NOMO-1 (cell line): ENCODE measurements around the gene CST7.
A peak's percentile ranks its signal among the peaks of the same experiment; 100 is the strongest.

ENCODE experiments used
- DNase-seq, 2 experiments: peaks; one replicate each; lab custom pipeline; 2025; ENCODE audit not compliant: unreplicated experiment in 2 of 2; lab: John Stamatoyannopoulos, UW

Gene CST7

DNA sequence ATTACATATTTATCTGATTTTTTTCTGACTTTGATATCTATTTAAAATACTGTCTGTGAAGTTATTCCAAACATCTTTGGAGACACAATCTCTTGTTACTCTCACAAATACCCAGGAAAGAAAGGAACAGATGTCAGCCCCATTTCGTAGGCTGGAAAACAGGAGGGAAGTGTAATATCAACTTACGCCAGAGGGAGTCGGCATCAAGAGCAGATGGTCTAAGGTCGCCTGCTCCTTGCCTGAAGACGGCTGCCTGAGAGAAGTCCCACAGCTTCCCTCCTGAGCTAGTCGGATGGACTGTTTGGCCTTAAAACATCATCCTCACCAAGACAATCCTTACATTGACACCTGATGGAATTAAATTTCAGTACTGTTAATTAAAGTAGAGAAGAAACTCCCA lies 13.4 kb downstream of the CST7 start:
- no peak for DNase-seq

DNA sequence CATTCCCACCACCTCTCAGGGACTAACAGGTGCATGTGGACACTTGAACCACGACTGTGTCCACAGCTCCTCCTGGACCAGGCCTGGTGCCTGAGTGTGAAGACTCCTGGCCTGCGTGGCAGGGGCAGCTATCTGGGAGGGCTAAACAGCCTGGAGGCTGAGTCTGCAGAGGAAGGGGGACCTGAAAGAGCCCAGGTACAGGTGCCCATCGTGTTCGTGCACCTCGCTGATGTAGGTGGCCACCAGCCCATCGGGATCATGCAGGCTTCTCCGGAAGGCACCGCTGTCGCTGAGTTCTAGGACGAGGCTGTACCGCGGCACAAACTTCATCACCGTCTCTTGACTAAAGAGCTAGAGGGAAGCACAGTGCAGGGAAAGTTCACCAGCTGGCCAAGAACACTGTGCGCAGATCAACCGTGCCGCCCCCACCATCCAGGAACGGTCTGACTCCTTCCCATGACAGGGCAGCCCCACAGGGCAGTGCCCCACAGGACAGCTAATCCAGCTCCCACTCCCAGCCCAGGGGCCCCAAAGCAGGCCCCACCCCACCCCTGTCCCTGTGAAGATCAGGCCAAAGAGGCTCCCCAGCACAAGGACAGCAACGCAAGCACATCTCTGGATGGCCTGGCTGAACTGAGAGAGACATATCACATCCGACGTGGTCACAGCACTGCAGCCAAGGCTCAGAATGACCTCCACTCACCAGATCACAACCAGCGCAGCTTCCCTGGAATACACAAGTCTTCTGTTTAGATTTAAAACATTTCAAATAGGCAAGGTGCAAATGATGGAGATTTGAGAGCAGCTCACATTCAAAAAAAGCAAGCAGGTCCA lies 14.8 kb downstream of the CST7 start:
- no peak for DNase-seq

DNA sequence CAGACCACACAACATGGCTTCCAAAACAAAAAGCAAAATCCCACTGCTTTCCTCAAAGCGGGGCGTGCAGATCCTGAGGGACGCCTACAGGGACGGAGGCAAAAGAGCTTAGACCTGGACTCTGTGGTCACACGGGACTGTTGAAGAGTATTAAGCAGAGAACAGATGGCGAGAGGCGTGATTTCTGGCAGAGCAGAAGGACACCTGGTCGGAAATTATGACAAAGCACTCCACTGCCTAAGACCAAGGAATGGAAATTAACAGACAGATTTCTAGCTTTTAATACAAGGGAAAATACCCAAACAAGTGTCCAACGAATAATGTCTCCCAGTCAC lies 15.4 kb downstream of the CST7 start:
- no peak for DNase-seq

DNA sequence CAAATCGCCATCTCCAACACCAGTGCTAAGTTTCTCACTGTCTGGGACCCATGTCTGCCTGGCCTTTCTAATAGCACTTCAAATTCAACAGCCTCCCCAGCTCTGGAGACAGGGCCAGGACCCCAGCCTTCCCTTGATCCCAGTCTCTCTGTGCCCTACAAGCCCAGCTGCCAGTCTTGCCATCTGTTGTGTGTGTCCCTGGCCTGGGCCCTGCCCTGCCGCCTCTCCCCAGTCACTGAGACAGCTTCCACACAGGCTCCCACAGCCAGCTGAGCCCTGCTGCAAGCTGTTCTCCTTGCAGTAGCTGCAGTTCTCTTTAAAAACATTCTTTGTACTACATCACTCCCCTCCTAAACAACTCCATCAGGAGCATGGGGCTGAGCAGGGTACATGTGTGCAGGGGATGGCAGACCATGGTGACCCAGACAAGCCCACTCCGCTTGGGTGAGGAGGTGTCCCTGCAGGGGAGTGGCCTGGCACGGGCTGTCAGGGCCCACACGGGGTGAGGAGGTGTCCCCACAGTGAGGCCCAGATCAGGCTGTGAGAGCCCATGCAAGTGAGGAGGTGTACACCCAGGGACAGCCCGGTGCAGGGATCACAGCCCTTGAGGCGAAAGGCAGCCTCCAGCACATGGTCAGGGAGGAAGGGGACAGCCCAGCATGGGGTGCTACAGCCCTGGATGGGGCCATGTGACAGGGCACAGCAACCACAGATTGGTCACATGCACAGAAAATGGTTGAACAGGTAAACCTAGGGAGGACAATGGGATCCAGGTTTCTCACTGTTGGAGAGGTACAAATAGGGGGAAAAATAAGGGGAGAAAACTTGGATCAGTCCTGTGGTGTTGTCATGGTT lies 16.2 kb downstream of the CST7 start:
- no peak for DNase-seq

DNA sequence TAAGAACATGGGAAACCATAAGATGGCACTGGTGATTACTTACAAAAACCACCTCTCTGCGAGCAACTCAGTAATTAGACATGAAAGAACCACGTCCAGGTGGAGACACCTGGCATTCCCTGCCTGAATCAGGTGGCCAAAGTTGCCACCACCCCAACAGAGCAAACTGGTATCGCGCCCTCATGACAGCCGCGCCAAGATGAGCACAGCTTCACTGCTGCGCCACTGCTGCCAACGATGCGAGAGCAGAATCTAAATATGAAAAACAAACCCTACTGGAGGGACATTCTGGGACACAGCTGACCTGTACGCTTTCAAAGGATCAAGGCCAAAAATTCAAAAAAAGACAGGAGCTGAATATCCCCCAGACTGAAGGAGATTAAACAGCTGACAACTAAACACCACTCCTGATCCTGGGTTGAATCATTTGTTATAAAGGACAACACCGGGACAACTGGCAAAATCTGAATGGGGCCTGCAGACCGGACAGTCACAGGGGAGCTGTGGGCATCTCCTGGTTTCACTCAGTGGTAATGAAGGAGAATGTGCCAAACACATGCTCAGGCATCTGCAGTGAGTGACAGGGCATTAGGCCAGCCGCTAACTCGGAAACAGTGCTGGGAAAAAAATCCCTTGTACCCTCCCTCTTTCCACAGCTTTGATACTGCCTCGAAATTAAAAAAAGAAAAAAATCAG lies 17.4 kb downstream of the CST7 start:
- DNase-seq: no peak

DNA sequence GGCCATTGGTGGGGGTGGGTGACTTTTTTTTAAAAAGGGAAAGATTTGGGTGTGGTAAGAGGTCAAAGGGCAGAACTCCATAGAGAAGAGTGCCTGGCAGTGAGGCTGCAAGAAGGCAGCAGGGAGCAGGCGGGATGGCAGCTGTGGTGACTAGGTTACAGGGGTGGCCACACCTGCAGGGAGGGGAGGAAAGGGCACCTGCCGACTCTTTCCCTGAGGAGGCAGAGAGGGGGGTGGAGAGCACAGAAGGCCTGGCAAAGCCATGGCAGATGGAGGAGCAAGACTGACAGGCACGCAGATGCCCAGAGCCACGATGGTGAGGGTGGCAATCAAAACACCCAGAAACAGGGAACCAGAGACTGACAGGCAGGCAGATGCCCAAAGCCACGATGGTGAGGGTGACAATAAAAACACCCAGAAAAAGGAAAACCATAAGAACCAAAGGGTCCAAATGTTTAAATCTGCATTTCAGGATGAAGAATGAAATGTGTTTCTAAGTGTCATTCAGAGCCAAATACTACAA lies 19.3 kb downstream of the CST7 start:
- no peak for DNase-seq

DNA sequence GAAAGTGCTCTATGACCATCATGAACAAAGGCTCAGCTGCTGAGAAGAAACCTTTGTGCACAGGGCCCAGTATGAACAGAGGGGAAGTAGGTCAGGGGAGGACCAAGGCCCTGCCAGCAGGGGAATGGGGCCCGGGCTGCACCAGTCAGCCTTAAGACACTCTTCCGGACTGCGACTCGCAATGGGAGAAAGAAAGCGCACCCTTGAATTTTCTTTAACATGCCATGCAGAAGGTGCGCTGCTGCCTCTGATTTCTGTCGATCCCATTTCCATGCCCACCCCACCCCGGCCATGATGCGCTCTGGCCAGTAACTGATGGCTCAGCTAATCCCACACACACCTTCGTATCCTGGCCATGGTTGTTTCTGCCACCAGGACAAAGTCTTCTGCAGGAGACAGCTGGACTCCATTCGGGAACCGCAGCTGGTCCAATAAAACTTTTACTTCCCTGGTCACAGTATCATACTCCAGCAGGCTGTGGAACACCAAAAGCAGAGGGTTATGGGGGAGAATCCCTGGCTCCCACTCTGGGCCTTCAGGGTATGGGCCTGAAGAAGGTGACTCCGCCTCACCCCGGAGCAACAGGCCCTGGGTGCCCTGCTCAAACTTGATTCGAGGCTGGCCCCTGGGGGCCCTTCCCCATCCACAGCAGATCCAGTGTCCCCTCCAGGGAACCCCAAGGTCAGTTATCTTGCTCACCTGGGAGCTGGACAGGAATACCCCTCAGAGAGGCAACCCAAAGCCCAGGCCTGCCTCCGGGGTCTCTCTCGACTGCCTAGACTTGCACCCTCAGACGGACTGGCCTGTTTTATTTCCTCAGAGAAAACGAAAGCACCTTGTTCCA lies 20.3 kb downstream of the CST7 start:
- no peak for DNase-seq

DNA sequence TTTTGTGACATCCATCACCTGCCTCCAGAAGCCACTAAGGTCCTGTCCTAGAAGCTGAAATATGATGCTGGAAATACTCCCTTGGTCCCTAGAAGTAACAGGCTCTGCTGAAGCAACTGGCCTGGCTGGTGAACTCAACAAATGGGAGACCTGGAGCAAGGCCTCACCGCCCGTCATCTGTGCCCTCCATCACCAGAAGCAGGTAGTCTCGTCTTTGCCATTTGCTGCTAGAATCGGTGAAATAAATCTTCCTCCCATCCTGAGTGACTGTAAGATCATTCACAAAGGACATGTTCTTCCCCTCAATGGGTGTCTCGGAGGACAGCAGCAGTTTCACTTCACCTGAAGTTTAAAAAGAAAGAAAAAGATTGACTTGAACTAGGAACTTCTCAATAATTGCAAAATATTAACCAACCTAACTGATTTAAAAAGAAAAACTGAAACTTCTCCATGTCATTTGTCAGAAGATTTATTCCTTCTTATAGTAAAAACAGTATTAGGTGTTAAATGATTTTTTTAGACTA lies 21.0 kb downstream of the CST7 start:
- peak in 1 of 2 experiments; percentile 56 for DNase-seq

DNA sequence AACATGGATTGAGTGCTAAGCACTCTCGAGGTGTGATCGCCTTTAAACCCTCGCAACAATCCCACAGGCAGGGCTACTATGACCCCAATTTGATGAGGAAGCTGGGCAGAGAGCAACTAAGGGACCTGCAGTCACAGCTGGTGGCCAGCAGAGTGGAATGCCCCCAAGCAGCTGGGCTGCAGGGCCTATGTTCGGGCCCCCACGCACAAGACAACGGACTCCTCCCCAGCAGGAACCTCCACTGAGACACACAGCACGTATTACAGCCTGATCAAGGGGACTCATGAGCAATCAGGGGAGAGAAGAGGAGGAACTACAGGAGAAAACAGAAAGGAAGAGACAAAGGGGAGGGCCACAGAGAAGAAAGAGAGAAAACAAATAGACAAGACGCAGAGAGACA lies 21.7 kb downstream of the CST7 start:
- DNase-seq: peak; percentile 14 to 43

DNA sequence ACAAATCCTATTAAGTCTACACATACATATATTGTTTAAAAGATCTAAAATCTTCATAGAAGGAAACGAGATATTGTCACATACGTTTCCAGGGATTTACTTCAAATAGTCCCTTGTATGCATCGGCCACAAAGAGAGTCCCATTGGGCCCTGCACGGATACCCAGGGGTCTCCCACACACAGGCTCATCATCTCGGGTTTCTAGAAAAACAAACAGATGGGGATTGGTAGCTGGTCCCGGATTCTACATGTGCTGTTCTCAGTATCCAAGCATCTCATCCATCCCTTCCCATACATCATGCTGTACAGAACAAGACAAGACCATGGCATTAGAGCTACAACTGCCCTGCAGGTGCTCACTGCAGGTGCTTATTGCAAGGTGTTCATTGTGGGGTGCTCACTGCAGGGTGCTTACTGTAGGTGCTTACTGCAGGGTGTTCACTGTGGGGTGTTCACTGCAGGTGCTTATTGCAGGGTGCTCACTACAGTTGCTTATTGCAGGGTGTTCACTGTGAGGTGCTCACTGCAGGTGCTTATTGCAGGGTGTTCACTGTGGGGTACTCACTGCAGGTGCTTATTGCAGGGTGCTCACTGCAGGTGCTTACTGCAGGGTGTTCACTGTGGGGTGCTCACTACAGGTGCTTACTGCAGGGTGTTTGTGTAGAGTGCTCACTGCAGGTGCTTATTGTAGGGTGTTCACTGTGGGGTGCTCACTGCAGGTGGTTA lies 22.5 kb downstream of the CST7 start:
- no peak for DNase-seq

DNA sequence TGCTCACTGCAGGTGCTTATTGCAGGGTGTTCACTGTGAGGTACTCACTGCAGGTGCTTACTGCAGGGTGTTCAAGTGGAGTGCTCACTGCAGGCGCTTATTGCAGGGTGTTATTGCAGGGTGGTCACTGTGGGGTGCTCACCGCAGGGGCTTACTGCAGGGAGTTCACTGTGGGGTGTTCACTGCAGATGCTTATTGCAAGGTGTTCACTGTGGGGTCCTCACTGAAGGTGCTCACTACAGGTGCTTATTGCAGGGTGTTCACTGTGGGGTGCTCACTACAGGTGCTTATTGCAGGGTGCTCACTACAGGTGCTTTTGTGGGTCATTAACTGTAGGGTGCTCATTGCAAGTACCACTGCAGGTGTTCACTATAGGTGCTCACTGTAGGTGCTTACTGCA lies 23.3 kb downstream of the CST7 start:
- no peak for DNase-seq

DNA sequence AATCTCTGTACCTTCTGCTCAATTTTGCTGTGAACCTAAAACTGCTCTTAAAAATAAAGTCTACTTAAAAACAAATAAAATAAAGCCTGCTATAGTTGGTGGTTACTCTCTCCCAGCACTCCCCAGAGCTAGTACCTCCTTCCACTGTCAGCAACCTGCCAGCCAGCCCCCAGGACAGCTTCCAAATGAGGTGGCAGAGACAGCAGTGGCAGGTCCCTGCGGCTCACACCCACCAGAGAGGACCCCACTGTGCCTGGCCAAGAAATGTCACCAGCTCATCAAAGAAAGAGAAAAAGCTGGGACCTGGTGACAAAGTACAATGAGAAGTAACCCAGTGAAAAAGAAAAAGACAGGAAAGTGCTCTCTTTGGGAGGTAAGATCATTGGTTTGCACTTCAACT lies 28.3 kb downstream of the CST7 start:
- no peak for DNase-seq

DNA sequence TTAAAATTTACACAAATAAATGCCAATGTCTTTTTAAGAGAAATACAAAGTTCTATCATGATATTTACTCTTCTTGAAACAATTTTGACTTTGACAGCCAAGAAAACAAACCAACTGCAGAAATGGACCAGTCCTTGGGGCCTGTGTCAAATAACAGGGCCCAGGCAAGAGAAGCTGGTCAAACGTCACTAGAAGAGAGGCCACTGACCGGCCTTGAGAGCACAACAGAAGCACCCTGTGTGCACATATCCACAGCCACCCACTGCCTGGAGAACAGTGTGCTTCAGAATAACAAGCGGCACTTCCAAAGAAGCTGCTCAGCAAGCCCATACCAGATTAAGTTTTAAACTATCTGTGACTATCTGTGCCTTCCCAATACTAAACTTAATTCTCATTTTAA lies 28.7 kb downstream of the CST7 start:
- DNase-seq: no peak

DNA sequence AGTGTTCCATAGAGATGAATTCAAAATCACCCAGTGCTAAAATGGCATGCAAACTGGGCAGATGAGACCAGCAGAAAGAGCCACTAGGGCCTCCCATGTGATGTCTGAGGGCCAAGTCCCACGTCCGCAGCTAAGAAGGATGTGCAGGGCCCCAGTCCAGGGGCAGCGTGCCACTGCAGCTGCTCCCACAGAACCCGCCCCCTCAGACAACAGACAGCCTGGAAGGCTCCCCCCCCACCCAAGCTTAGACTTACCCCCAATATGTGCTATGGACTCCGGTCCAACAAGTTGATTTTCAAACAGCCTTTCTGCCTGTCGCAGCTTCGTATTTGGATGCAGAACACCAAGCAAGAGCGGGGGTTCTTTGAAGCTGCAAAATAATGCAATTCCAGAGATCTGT lies 29.4 kb downstream of the CST7 start:
- DNase-seq: no peak

DNA sequence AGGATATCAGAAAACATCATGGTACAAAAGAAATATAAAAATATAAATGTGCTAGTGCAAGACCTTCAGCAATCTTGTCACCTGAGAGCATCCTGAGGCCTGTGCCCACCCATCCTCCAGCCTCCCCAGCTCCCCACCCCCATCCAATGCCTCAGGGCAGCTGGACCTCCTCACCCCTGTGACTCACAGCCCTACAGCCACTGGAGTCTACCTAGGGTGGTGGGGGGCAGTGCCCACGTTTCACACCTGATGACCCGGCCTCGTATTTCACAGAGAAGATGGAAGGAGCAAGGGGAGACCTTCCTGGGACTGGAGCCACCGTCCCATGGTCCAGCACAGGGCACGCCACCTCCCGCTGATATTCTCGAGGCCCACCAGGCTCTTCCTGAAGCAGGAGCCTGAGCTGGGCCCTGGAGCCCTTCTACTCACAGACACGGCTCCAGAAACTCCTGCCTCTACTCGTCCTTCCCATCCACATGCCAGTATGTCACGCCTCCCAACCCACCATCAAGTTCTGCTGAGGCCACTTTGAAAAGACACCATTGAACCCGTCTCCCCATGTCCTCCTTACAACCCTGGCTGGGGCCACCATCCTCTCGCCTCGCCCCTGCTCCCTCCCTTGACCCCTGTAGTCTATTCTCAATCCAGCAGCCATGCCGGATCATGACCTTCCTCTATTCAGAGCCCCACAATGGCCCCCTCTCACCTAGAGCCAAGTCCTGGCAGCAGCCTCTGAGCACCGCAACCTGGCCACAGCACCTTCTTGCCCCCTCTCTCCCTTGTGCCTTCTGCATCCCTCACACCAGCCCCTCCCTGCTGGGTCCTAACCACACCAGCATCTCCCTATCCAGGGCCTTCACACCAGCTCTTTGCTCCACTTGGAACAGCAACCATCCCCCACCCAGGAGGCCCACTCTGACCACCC lies 30.2 kb downstream of the CST7 start:
- DNase-seq: no peak

DNA sequence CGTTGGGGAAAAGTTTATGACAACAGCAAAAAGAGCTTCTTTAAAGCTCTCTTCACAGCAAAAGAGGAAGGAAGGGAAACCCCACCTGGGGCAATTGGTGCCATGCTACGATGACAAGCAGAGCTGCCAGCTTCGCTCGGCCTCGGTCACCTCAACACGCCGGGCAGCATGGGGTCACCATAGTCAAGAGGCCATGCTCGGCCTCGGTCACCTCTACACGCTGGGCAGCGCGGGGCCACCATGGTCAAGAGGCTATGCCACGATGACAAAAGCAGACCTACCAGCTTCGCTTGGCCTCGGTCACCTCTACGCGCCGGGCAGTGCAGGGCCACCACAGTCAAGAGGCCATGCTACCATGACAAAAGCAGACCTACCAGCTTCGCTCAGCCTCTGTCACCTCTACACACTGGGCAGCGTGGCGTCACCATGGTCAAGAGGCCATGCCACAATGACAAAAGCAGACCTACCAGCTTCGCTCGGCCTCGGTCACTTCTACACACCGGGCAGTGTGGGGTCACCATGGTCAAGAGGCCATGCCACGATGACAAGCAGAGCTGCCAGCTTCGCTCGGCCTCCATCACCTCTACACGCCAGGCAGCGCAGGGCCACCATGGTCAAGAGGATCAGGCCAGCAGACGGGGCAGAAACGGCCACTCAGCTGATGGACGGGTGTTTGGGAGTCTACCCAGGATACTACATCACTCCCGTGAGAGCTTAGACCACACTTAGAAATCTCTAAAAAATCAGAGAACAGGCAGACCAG lies 31.4 kb downstream of the CST7 start:
- no peak for DNase-seq

DNA sequence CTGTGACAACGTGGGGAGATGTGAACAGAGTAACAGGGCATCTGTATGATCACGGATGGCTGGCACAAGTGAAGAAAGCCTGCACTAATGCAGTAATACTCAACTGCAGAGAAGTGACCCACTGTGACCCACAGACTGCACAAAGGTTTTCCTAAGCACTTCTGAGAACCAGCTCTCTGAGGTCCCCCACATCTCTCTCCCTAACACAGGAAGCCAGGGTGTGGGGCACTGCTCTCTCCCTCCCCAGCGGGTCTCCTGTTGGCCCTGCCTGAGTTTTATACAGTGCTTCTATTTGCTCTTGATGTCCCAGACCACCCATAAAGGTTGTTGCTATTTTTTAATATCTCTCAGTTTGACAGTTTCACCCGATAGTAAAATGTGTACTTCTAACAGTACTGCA lies 32.2 kb downstream of the CST7 start:
- no peak for DNase-seq

DNA sequence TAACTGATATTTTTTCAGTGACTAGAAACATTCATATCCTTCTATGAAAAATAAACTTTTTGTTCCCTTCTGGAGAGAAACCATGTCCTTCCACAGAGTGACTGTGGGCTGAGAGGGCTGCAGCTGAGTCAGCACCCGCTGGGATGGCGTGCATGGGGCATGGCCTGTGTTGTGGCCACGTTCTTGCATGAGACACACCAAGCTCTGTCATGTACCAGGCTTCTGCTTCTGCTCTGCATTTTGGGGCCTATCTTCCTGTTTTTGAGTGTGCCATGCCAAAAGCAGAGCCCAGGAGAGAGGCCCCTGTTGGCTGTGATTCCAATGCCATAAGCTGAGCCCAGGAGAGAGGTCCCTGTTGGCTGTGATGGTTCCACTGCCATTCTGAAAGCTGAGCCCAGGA lies 32.7 kb downstream of the CST7 start:
- DNase-seq: no peak
